Measurements from ENCODE around the gene RNASE13.

GRCh38 chr14:21025371-21026273, 9.0 kb downstream of the RNASE13 start:
- TF ChIP-seq POLR2AphosphoS5 (IDR thresholded peaks at IDR 0.05) (no peak), POLR2A (IDR thresholded peaks at IDR 0.05) (no peak), CTCF (IDR thresholded peaks at IDR 0.05) (no peak), EP300 (IDR thresholded peaks at IDR 0.05; ENCODE audit: low read depth) (no peak)
